ENCODE data around the gene SESN1. TPM values are rescaled to one million over a fixed set of nuclear protein-coding genes. Genes with fewer than 3 reads are reported as not detected.

SESN1 gene
- total and polyA plus RNA-seq, 9 of the 15 experiments (the other 6 are each of a cell fraction or from before 2014, with no cell fraction given): 3.1 to 13.0 (median 7.4) TPM

GRCh38 chr6:109028439-109028838, 66.2 kb downstream of the SESN1 start:
- no peaks in the 10 kb centered on the region for H3K9me1 ChIP-seq (ENCODE audit: control insufficient read depth, insufficient read depth, low read length)
- H3K27me3 ChIP-seq (ENCODE audit: control insufficient read depth in 2 of 2, insufficient read depth in 2 of 2, low read length in 2 of 2): no peaks in the 10 kb centered on the region
- H3K4me2 ChIP-seq (ENCODE audit: insufficient read depth, low read length): no peak overlapping the region
- TF ChIP-seq CSDE1 (IDR thresholded peaks at IDR 0.05): no peak
- H3K27ac ChIP-seq (ENCODE audit: extremely low read depth, low read depth, low read length): no peak overlapping the region
- no peaks in the 10 kb centered on the region for H3K79me2 ChIP-seq (ENCODE audit: control insufficient read depth, insufficient read depth, low read length)
- POLR2A ChIA-PET: no interaction called here
- H2AFZ ChIP-seq (ENCODE audit: low read depth, low read length): no peak overlapping the region
- 52% methylated on average over 3 of the region's 3 CpGs for WGBS (ENCODE audit: insufficient coverage, low coverage, missing lambda C conversion rate)
- BruUV-seq (replicated peaks): no TSS peak
- H3K4me1 ChIP-seq (replicated peaks in 1 of 2; ENCODE audit: control insufficient read depth in 2 of 2, insufficient read depth in 2 of 2, low read length in 2 of 2): no peaks in the 10 kb centered on the region
- no peak overlapping the region for H3K9ac ChIP-seq (ENCODE audit: insufficient read depth in 1 of 2, low read depth in 2 of 2, low read length in 2 of 2)
- H3K4me3 ChIP-seq: no peak overlapping the region
- CTCF ChIA-PET (ENCODE audit: low intra/inter-chr PET ratio): no interaction called here
- FAIRE-seq: no peak
- H3K9me3 ChIP-seq (replicated peaks; ENCODE audit: control insufficient read depth, insufficient read depth, low read depth, low read length): no peaks in the 10 kb centered on the region
- intact Hi-C loops (cut with micrococcal nuclease) (no loop called here), in situ Hi-C loops (cut with MboI) (no loop called here)
- no peaks in the 10 kb centered on the region for H3K36me3 ChIP-seq (ENCODE audit: control insufficient read depth, insufficient read depth, low read length)
- no peak for DNase-seq (ENCODE audit: extremely low read depth in 1 of 4, low spot score in 3 of 4)
- ATAC-seq: no peak
- H4K20me1 ChIP-seq (replicated peaks; ENCODE audit: control insufficient read depth, insufficient read depth, low read length): no peaks in the 10 kb centered on the region

GRCh38 chr6:109027964-109028363, 66.7 kb downstream of the SESN1 start:
- no peak for FAIRE-seq
- in situ Hi-C loops (cut with MboI): no loop called here
- intact Hi-C loops (cut with micrococcal nuclease): no loop called here
- Histone ChIP-seq H3K79me2 (ENCODE audit: control insufficient read depth, insufficient read depth, low read length) (no peaks in the 10 kb centered on the region), H2AFZ (ENCODE audit: low read depth, low read length) (no peak overlapping the region), H3K9me3 (replicated peaks; ENCODE audit: control insufficient read depth, insufficient read depth, low read depth, low read length) (no peaks in the 10 kb centered on the region), H3K4me1 (replicated peaks in 1 of 2; ENCODE audit: control insufficient read depth in 2 of 2, insufficient read depth in 2 of 2, low read length in 2 of 2) (no peaks in the 10 kb centered on the region), H3K36me3 (ENCODE audit: control insufficient read depth, insufficient read depth, low read length) (no peaks in the 10 kb centered on the region), H3K9ac (ENCODE audit: insufficient read depth in 1 of 2, low read depth in 2 of 2, low read length in 2 of 2) (no peak overlapping the region), H4K20me1 (replicated peaks; ENCODE audit: control insufficient read depth, insufficient read depth, low read length) (no peaks in the 10 kb centered on the region), H3K4me3 (no peak overlapping the region), H3K9me1 (ENCODE audit: control insufficient read depth, insufficient read depth, low read length) (no peaks in the 10 kb centered on the region), H3K27ac (ENCODE audit: extremely low read depth, low read depth, low read length) (no peak overlapping the region), H3K27me3 (ENCODE audit: control insufficient read depth in 2 of 2, insufficient read depth in 2 of 2, low read length in 2 of 2) (no peaks in the 10 kb centered on the region), H3K4me2 (ENCODE audit: insufficient read depth, low read length) (no peak overlapping the region)
- ChIA-PET POLR2A (no interaction called here), CTCF (ENCODE audit: low intra/inter-chr PET ratio) (no interaction called here)
- ATAC-seq: no peak
- no peak for DNase-seq (ENCODE audit: extremely low read depth in 1 of 4, low spot score in 3 of 4)
- BruUV-seq (replicated peaks): no TSS peak
- TF ChIP-seq ZBTB8A (IDR thresholded peaks at IDR 0.05; ENCODE audit: partially characterized antibody) (no peak), MXI1 (IDR thresholded peaks at IDR 0.05; ENCODE audit: low read depth, low read length) (no peak), ZFP91 (CRISPR knock-in tag; IDR thresholded peaks at IDR 0.05) (no peak), BRF2 (IDR thresholded peaks at IDR 0.05; ENCODE audit: borderline replicate concordance, insufficient read depth, insufficient read length) (no peak), SMAD2 (IDR thresholded peaks at IDR 0.05; ENCODE audit: low read depth, low read length) (no peak), EWSR1 (IDR thresholded peaks at IDR 0.05; ENCODE audit: borderline replicate concordance, low read depth, partially characterized antibody) (no peak), ZNF444 (CRISPR knock-in tag; IDR thresholded peaks at IDR 0.05) (no peak), KHSRP (IDR thresholded peaks at IDR 0.05) (no peak), NR0B1 (IDR thresholded peaks at IDR 0.05; ENCODE audit: partially characterized antibody) (no peak), ZNF41 (CRISPR knock-in tag; conservative IDR thresholded peaks at IDR 0.05) (no peak), NR2C2 (CRISPR knock-in tag; IDR thresholded peaks at IDR 0.05) (no peak), NR2C2 (tag; IDR thresholded peaks at IDR 0.05) (no peak)
